ENCODE results near the gene CNDP2.

CNDP2 gene

DNA sequence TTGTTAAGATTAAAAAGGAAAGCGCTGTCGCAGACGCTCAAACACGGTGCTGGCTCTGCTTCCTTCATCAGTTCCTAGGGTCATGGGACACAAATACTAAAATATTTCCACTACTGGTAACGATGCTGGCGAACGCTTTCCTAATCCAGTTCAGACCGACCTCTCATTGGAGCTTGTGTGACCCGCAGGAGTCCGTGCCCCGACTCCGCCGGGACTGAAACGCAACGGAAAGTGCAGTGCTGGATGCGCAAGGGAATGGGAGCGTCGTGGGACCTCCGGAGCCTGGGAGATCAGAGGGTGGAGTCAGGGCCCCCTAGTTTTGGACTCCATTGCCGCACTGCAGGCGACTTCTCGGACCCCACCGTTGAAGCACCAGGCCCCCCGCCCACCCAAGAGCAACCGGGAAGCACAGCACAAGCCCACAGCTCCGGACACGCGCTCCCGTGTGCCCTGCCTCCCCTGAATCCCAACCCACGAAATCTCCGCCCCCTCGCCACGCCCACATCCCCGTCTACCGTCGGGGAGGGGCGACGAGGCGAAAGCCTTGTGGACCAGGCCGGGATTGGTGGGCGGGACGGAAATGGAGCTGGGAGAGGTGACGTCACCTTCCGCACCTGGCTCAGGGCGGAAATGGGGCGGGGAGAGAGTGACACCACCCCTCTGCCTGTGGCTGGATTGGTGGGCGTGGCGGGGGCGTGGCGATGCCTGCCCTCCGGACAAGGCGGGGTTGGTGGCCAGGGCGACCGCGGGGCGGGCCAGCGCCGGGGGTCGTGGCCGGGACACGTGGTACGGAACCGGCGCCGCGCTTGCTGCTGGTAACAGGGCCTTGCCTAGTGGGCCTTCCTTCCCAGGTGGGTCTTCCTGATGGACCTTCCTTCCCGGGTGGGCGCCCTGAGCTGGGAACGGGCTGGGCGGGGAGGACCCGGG, at the start of gene CNDP2:
Gene CNDP2 (plus strand): TSS at position 783 of the 927 bp plus-strand sequence. CDS start 3,611 bp downstream, outside the sequence.
- no peaks in the 10 kb centered on the region for H3K36me3 ChIP-seq (replicated peaks; ENCODE audit: insufficient read depth, low read length)
- peaks cover 38% of the 10 kb centered on the region for H3K79me2 ChIP-seq (ENCODE audit: low read length)
- peaks cover 21% of the 10 kb centered on the region for H3K4me1 ChIP-seq (ENCODE audit: low read length)
- H3K9me3 ChIP-seq (replicated peaks; ENCODE audit: insufficient read depth, low read length): no peaks in the 10 kb centered on the region
- peak within 1 kb of the TSS; percentile 97 for H3K4me3 ChIP-seq (ENCODE audit: low read length)
- no peaks in the 10 kb centered on the region for H4K20me1 ChIP-seq (ENCODE audit: insufficient read depth, low read length)
- H3K9me2 ChIP-seq (replicated peaks; ENCODE audit: insufficient read depth, low read length): no peaks in the 10 kb centered on the region
- TF ChIP-seq, protein P1, sequence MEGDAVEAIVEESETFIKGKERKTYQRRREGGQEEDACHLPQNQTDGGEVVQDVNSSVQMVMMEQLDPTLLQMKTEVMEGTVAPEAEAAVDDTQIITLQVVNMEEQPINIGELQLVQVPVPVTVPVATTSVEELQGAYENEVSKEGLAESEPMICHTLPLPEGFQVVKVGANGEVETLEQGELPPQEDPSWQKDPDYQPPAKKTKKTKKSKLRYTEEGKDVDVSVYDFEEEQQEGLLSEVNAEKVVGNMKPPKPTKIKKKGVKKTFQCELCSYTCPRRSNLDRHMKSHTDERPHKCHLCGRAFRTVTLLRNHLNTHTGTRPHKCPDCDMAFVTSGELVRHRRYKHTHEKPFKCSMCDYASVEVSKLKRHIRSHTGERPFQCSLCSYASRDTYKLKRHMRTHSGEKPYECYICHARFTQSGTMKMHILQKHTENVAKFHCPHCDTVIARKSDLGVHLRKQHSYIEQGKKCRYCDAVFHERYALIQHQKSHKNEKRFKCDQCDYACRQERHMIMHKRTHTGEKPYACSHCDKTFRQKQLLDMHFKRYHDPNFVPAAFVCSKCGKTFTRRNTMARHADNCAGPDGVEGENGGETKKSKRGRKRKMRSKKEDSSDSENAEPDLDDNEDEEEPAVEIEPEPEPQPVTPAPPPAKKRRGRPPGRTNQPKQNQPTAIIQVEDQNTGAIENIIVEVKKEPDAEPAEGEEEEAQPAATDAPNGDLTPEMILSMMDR (IDR thresholded peaks at IDR 0.05; ENCODE audit: low read length): no peak
- TF ChIP-seq EZH2 (optimal IDR thresholded peaks at IDR 0.05; ENCODE audit: low read depth, low read length) (no peak), EZH2phosphoT487 (IDR thresholded peaks at IDR 0.05; ENCODE audit: low read length) (no peak)
- H3K4me2 ChIP-seq (ENCODE audit: low read depth, low read length): peak within 1 kb of the TSS; percentile 97
- DNase-seq: peak; percentile 98
- peak within 1 kb of the TSS; percentile 97 for H3K9ac ChIP-seq (ENCODE audit: low read length)
- H3K27ac ChIP-seq (ENCODE audit: low read length): peak within 1 kb of the TSS; percentile 61; the same call in 1 of the 2 replicates
- H3K27me3 ChIP-seq (replicated peaks; ENCODE audit: insufficient read depth, low read length): no peaks in the 10 kb centered on the region
- H2AFZ ChIP-seq (ENCODE audit: low read length): peak within 1 kb of the TSS; percentile 95
- H3F3A ChIP-seq (ENCODE audit: insufficient read depth, low read length): peaks cover 38% of the 10 kb centered on the region

DNA sequence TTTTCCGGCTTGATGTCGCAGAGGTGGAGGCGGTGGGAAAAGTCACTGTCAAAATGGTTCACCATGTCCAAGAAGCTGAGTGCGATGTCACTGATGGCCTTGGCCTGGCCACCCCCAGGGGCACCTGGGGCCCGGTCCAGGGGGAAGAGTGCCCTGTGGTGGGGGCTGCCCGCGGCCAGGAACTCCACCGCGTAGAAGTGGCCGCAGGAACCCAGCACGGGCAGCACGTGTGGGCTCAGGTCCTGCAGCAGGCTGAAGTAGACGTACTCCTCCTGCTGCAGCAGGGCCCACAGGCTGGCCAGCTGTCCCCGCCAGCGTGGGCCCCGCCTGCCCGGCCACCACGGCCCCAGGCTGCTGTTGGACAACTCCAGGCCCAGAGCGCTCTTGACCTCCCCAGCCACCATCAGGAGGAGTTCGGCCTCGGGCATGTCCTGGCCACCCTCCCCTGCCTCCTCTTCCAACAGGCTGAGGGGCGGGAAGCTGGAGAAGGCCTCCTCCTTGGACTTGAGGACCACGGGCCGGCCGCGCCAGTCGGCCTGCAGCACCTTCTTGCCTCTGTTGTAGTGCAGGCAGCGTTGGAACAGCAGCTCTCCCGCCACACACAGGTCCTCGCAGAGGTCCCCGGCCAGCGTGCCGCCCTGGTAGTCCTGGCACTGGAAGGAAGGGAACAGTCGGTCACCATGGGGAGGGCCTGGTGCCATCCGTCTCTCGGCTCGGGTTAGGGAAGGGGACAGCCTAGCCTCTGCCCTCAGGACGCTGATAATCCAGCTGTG, 49.3 kb upstream of the CNDP2 start:
- Histone ChIP-seq H3K27ac (ENCODE audit: low read length) (no peak overlapping the region), H3K79me2 (ENCODE audit: low read length) (no peaks in the 10 kb centered on the region), H3K9ac (ENCODE audit: low read length) (no peak overlapping the region), H3K4me3 (ENCODE audit: low read length) (no peak overlapping the region), H3F3A (ENCODE audit: insufficient read depth, low read length) (no peaks in the 10 kb centered on the region), H4K20me1 (ENCODE audit: insufficient read depth, low read length) (no peaks in the 10 kb centered on the region), H3K4me2 (ENCODE audit: low read depth, low read length) (no peak overlapping the region), H3K9me2 (replicated peaks; ENCODE audit: insufficient read depth, low read length) (no peaks in the 10 kb centered on the region), H3K4me1 (ENCODE audit: low read length) (no peaks in the 10 kb centered on the region), H3K36me3 (replicated peaks; ENCODE audit: insufficient read depth, low read length) (no peaks in the 10 kb centered on the region), H3K27me3 (replicated peaks; ENCODE audit: insufficient read depth, low read length) (no peaks in the 10 kb centered on the region), H2AFZ (ENCODE audit: low read length) (no peak overlapping the region), H3K9me3 (replicated peaks; ENCODE audit: insufficient read depth, low read length) (no peaks in the 10 kb centered on the region)
- DNase-seq: no peak
- TF ChIP-seq, protein P1 (IDR thresholded peaks at IDR 0.05; ENCODE audit: low read length): no peak
- TF ChIP-seq EZH2 (optimal IDR thresholded peaks at IDR 0.05; ENCODE audit: low read depth, low read length): no peak
- TF ChIP-seq EZH2phosphoT487 (IDR thresholded peaks at IDR 0.05; ENCODE audit: low read length): no peak

DNA sequence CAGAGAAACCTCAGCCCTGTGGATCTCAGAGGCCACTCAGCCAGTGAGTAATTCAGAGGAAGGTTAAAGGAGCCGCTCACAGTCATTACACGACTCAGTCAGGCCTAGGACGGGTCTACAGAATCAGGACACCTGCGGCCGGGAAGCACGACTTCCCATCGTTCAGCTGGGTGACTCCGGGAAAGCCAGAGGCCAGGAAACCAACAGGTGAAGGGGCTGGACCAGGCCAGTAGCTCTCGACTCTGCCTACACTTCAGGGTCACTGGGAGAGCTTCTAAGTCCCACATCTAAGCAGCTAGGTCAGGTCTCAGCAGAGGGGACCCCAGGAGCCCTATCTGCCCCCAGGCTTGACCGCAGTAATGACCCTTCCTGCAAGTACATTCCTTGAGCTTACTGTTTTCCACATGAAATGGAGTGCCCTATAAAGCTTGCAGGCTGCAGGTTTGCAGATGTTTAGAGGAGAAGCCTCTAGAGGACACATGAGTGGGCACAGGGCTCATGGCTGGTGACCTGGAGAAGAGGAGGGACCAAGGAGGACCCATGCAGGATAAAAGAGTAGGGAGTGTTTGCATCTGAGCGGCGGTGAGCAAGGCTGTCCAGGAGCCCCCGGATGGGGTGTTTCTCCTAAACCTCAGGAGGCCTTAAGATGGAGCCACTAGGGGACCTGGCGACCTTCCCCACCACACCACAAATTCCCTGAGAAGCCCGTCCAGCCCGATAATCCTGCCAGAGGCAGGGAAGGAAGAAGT, 48.6 kb upstream of the CNDP2 start:
- no peaks in the 10 kb centered on the region for H3K27me3 ChIP-seq (replicated peaks; ENCODE audit: insufficient read depth, low read length)
- H3K9me2 ChIP-seq (replicated peaks; ENCODE audit: insufficient read depth, low read length): no peaks in the 10 kb centered on the region
- no peak overlapping the region for H3K4me2 ChIP-seq (ENCODE audit: low read depth, low read length)
- H3K4me1 ChIP-seq (ENCODE audit: low read length): no peaks in the 10 kb centered on the region
- H3K9me3 ChIP-seq (replicated peaks; ENCODE audit: insufficient read depth, low read length): no peaks in the 10 kb centered on the region
- H3K4me3 ChIP-seq (ENCODE audit: low read length): no peak overlapping the region
- TF ChIP-seq EZH2phosphoT487 (IDR thresholded peaks at IDR 0.05; ENCODE audit: low read length) (no peak), EZH2 (optimal IDR thresholded peaks at IDR 0.05; ENCODE audit: low read depth, low read length) (no peak)
- TF ChIP-seq, protein P1 (IDR thresholded peaks at IDR 0.05; ENCODE audit: low read length): no peak
- no peak overlapping the region for H3K9ac ChIP-seq (ENCODE audit: low read length)
- no peaks in the 10 kb centered on the region for H3F3A ChIP-seq (ENCODE audit: insufficient read depth, low read length)
- H3K27ac ChIP-seq (ENCODE audit: low read length): no peak overlapping the region
- no peaks in the 10 kb centered on the region for H3K36me3 ChIP-seq (replicated peaks; ENCODE audit: insufficient read depth, low read length)
- H2AFZ ChIP-seq (ENCODE audit: low read length): no peak overlapping the region
- no peak for DNase-seq
- no peaks in the 10 kb centered on the region for H4K20me1 ChIP-seq (ENCODE audit: insufficient read depth, low read length)
- no peaks in the 10 kb centered on the region for H3K79me2 ChIP-seq (ENCODE audit: low read length)

Measured in MM.1S (cell line).